Fibroblast of skin of right quadriceps (primary cell): ENCODE data around the gene EIF4A2.
A peak's percentile ranks its signal among the peaks of the same experiment; 100 is the strongest.

Experiments
- DNase-seq: peaks from one replicate; pipeline ENCODE4 v3.0.0-alpha.2; 2013

Gene EIF4A2

DNA sequence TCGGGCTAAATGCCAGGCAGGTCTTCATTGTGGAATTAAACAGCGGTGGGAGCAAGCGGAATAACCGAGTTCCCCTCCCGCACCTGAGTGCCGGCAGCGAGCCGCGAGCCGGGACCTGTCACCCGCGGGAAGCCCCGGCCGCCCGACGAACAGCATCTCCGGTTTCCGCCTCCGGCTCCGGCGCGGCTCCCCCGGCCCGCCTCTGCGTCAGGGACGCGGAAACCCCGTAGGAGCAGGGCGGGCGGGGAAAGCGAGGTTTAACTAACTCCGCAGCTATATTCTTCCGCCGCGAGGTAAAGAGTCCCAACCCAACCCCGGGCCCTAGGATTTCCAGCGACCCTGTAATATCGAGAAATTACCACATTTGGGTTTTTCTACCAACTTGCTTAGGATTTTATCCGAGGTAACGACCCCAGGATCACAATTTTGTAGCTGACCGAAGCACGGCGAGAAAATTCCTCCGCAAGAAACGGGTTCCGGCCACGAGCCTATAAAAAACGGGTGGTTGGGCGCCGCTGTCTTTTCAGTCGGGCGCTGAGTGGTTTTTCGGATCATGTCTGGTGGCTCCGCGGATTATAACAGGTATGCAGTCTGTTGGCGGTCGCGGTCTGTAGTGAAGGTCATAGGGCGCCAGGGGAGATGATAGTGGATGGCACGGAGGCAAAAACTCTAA is at the start of gene EIF4A2:
Gene EIF4A2 (plus strand): TSS at position 520 of the 673 bp plus-strand sequence. CDS start 34 bp downstream, at position 554.
- DNase-seq = peak; percentile 92

DNA sequence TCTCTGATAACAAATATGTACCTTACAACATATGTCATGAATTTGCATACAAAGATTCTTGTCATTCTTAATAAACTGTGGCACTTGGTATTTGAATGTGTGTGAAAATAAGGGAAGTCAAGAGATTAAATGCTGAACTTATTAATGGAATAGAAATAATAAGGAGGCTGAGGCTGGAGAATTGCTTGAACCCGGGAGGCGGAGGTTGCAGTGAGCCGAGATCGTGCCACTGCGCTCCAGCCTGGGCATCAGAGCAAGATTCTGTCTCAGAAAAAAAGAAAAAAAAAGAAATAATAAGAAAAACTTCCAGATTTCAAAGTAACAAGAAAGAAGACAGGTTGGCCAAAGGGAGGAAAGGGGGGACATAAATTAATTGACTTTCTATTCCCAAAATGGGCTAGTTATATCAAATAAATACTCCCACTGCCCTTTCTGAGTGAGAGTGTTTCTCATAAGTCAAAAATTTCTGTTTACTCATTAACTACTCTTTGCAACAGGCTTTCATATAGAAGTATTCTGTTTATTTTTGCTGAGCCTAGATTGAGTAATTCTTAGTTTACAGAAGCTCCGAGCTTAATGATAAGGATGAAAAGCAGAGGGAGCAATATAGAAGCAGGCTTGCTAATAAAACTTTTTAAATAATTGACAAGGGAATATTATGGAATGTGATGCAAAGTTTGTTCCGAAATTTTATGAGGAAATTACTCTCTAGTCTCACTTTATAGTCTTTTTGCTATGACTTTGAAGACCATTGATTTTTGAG is 40.6 kb upstream of the EIF4A2 start:
- no peak for DNase-seq

DNA sequence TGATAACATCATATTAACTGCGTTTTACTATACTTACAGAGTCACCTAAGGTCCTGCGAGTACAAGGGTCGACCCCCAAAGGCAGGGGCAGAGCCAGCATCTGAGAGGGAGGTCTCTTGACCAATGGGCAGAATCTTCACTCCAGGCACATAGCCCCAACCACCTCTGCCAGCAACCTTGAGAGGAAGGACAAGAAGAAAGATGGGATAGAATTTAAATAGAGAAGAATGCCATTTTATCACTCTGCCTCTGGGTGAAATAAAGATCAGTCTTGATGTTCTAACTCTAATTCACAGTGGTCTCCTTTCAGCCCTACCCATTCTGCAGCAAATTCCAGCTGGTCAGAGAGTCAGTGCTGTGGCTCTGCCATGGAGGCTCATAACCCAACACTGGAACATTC is 39.7 kb upstream of the EIF4A2 start:
- no peak for DNase-seq

DNA sequence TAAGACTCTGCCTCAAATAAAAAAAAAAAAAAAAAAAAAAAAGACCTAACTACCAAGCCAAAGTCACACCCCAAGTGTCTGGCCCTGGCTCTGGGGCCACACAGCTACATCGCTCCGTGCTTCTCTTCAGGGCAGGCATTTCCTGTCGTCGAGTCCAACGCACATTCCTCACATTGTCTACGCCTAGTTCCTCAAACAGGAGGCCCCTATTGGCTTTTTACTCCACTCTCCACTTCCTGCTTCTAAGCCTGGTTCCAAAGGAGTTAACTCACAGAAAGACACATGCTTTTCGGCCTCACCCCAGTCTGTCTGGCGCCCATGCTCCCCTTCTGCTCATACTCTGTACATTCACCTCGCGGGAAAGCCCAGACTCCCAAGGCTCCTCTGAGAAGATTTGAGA is 37.4 kb upstream of the EIF4A2 start:
- peak; percentile 89 for DNase-seq

DNA sequence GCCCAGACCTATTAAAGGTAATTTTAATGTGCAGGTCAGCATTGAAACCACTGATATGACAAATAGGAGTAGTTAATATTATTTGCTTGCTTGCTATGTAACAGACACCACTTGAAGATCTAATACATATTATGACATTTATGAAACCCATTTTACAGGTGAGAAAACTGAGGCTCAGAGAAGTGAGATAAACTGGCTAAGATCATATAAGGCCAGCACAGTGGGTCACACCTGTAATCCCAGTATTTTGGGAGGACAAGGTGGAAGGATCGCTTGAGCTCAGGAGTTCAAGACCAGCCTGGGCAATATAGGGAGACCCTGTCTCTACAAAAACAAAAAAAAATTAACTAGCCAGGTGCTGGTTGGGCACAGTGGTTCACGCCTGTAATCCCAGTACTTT is 33.1 kb upstream of the EIF4A2 start:
- DNase-seq = no peak

DNA sequence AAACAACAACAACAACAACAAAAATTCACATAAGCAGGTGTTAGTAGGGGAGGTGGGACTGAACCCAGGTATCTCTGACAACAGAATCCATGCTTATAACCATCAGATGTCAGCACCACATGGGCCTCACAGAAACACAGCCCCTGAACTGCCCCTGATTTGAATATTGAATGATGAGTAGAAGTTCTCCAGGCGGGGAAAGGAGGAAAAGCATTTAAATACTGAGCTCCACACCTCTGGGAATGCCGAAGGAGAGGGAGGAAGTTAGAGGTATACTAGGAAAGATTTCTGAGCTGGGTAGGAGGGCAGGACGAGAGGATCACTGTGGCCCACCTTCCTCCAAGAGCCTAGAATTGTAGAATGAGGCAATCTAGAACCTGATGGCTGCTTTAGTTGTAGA is 31.9 kb upstream of the EIF4A2 start:
- no peak for DNase-seq

DNA sequence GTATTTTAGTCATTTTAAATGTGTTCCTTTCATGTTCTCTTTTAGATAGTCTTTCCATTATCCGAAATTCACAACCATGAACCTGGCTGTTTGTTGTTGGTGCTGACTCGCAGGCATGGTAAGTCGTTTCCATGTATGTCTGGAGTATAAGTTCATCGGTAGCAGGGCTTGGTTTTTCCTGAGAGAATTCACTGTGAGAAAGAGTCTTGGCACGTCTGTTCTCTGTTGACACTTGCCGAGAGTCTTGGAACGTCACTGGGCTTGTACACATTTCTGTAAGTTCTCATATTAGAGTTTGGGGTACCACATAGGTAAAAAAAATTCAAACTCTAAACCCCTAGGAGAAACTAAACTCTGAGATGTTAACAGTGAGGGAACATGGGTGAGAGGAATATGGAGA is 29.4 kb upstream of the EIF4A2 start:
- no peak for DNase-seq

DNA sequence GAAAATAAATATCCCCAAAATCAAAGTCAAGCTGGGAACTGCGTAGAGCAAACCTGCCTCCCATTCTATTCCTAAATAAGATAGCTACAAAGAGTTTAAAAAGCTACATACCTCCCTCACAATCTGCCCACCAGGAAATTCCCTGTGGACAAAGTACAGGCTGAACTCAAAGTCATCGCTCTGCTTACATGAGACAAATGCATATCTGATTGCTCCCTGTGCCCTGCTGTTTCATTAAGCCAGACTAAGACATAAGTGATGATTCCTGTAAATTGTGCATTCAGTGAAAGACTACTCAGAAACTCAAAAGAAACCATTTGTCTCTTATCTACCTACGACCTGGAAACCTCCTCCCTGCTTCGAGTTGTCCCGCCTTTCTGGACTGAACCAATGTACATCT is 28.5 kb upstream of the EIF4A2 start:
- no peak for DNase-seq

DNA sequence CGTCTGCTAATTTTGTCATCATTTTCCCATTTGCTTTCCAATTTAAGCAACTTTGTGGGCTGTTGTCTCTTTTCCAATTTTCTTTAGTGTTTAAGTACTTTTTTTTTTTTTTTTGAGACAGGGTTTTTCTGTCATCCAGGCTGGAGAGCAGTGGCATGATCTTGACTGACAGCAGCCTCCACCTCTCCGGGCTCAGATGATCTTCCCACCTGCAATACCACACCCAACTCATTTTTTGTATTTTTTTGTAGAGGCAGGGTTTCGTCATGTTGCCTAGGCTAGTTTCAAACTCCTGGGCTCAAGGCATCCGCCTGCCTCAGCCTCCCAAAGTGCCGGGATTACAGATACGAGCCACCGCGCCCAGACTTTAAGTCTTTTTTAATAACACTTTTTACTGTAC is 26.2 kb upstream of the EIF4A2 start:
- no peak for DNase-seq

DNA sequence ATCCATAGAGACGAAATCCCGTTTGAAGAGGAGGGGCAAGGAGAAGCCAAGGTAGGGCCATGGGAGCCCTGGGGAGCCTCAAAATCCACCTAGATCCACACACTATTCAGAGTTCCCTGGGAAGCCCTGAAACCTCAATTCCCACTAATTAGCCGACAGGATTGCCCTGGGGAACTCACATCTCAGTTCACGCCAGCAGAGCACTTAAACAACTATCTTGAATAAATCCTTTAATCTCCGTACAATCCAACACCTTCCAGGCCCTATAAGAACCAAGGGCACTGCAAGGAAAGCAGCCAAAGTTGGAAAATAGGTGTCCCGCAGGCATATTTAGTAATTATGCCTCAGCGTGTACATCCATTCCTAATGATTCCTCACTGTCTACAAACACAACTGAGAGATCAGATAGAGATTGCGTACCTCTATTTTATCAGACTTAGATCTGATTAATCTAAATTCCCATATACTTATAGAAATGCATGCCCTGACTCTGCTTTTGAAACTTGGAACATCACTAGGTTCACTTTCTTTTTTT is 25.6 kb upstream of the EIF4A2 start:
- DNase-seq = no peak

DNA sequence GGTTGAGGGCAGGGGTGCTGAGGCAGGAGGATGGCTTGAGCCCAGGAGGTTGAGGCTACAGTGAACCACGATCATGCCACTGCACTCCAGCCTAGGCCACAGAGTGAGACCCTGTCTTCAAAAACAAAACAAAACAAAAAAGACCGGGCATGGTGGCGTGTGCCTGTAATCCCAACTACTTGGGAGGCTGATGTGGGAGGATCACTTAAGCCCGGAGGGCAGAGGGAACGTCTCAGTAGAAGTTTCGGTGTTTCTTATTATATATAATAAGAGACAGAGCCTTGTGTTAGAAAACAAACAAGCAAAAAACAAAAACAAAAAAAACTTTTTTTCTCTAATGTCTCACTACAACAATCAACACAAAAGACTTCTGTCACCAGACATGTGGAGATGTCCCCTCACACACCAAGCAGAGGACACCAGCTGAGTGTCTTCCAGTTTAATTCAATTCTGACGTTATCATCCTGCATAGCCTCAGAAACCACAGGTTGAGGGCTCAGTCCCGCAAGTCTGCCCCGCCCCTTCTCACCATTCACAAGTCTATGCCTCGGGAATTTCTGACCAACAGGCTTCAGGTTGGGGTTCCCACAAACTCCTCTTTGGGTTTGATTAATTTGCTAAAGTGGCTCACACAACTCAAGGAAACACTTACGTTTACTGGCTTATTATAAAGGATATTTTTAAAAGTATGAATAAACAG is 24.0 kb upstream of the EIF4A2 start:
- no peak for DNase-seq

DNA sequence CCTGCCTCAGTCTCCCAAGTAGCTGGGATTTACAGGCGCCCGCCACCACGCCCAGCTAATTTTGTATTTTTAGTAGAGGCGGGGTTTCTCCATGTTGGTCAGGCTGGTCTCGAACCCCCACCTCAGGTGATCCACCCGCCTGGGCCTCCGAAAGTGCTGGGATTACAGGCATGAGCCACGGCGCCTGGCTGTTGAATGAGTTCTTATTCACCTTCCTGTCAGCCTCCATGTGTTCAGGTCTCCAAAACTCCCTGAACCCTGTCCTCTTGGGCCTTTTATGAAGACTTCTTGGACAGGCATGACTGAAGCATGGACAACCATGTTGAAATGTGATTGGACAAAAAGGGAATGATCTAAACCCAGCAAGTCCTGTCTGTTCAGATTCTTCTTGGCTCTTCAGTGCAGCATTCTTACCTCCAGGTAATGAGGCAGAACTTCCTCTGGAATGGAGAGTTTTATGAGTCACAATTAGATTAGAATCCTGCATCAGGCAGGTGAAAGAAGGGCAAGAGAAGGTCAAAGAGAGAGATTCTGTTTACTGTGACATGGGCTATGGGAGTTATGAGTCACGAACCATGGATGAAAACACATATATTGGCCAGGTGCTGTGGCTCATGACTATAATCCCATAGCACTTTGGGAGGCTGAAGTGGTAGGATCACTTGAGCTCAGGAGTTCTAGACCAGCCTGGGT is 23.1 kb upstream of the EIF4A2 start:
- no peak for DNase-seq

DNA sequence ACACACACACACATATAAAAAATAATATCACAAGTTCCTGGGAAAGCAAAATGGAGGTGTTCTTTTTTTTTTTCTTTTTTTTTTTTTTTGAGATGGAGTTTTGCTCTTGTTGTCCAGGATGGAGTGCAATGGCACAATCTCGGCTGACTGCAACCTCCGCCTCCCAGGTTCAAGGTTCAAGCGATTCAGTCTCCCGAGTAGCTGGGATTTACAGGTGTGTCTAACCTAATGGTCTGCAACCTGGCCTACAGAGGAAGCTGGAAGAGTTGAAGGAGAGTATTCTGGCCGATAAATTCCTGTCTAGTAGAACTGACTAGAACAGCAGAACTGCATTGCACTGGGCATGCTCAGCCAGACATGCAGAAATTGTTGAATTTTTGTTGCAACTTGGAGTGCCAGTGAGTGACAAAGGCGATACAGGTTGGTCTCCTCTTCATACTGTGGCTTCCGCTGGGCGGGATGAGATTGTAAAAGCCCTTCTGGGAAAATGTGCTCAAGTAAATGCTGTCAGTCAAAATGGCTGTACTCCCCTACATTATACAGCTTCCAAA is 22.4 kb upstream of the EIF4A2 start:
- no peak for DNase-seq

DNA sequence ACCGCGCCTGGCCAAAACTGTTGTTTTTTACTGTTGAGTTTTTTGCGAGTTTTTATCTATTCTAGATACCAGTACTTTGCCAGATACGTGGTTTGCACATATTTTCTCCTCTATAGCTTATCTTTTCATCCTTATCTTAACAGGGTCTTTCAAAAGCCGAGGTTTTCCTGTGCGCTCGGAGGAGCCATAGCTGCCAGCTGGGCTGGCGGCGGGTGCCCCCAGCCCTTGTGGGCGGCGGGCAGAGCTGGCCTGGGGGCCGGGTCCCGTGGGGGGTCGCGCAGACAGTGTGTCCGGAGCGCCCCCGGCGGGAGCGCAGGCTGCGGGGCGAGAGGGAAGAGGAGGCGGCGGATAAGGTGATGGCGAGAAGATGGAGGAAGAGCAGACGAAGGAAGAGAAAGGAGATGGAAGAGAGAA is 11.1 kb upstream of the EIF4A2 start:
- no peak for DNase-seq

DNA sequence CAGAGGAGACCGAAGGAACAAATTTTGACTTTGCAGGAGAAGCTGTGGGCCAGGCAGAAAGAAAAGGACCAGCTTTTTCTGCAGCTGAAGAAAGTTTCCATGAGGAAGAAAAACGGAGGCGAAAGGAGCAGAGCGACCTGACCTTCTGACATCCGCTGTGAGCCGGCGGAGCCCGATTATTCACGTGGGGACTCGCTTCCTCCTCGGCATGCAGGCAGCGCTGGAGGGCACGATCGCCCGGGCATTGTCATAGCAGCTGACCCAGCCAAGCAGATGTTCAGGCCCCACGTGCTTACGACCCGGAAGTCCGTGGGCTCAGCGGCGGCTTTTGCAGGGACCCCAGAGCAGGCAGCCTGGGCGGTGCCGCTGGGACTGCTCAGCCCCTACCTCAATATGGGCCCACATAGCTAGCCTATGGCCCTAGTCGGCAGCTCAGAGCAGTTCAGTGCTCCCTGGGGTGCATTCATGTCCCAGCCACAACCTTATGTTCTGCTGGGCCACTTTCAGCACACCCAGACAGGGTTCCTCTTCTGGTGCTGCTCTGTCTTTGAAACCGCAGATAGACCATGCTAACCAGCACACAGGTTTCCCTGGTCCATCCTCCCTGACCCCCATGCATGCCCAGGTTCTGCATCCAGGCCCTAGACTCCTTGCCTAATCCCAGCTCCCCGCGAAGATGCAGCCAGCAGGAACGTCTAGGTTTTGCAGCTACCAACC is 10.5 kb upstream of the EIF4A2 start:
- DNase-seq = no peak

DNA sequence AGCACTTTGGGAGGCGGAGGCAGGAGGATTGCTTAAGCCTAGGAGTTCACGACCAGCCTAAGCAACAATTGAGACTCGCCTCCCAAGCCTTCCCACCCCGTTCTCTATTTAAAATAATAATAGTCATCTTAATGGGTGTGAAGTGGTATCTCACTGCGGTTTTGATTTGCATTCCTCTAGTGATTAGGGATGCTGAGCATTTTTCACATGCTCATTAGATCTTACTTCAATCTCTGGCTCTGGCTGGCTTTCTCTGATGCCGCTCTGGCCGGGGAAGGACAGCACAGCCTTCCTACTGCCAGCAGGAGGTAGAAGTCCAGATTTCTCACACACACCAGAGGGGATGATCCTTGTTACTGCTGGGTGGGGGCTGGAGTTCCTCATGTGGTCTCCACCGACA is 7.4 kb upstream of the EIF4A2 start:
- no peak for DNase-seq

DNA sequence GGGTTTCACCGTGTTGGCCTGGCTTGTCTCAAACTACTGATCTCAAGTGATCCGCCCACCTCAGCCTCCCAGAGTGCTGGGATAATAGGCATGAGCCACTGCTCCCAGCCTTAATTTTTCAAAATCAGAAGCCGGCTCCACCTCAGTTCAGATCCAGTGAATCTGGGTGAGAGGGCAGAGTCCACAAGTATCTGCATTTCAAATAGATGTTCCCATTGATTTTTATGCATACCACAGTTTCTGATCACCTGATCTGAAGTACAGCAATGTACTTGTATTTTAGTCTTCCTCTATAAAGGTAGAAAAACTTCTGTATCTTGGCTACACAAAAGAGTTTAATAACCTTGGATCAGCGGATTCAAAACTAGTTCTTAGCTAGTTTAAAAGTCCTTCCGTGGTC is 4.2 kb upstream of the EIF4A2 start:
- DNase-seq = no peak

DNA sequence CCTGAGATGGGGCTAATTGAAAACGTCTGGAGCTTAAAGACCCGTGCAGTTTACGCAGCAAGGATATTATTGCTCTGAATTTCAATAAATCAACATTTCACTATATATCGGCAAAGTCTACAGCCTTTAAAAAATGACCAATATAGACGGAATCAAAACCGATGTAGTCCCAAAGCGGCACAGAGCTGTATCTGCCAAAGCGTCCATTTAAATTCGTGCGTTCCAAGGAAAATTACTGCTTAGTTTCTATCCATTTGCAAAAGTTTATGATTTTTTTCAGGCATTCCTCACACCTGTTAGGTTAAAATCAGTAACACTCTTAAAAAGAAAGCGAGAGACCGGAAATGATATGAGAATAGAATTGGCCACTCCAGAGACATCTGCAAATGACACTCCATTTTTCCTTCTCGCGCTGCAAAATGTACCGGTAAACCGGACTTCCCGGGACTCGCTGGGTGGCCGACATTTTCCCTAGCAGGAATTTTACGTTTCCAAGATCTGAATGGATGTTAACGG is 777 bp upstream of the EIF4A2 start:
- no peak for DNase-seq

DNA sequence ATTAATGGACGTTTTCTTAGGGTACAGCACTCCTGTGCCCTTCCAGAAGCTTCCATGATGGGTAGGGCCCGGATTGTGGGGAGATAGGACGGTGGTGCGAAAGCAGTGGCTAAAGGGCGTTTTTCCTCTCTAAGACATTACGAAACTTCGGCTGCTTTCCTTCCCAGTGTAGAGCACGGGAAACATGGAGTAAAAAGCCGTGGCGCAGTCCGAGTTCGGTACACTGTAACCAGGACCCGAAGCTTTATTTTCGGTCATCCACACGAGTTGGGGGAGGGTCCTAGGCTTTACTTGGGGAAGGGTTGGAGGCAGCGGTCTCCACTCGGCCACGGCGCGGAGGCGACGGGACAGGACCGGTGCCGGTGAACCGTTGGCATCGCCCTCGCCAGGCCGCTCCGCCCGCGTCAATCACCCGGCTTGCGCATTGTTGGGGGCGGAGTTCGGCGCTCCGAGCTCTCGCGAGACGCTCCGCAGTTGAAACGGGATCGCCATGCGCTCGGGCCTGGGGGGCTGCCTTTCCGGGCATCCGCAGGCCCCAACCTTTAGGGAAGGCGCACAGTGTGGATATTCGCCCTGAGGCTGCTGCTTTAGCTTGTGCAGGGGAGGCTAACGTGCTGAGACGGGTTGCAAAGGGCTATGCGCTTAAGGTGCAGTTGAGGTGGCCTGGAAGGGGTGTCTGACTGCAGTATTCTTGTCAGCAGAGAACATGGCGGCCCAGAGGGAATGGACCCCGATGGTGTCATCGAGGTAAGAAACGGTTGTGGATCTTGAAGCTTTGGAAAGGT is 546 bp downstream of the EIF4A2 start:
- peak; percentile 72 for DNase-seq

DNA sequence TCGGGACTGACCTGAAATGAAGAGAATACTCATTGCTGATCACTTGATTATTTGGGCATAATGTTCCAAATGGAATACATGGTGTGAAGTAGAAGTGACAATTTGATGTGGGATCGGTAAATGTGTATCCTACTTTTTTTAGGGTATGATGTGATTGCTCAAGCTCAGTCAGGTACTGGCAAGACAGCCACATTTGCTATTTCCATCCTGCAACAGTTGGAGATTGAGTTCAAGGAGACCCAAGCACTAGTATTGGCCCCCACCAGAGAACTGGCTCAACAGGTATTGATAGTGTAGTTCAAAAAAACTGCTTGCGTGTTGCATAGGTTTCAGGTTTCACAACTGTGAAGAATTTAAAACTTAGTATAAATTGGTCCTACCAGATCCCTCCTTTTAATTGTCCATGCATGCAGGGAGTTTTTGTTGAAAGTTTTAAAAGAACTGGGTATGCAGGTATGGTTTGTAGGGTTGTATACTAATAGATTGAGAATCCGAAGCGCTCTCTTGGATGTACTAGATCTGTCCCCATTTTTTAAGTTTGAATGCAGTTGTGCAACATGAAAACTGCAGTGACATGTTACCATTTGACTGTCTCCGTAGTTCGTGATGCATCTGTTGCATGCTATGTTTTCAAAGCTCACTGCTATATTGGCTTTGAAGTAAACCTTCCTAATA is 1.6 kb downstream of the EIF4A2 start:
- DNase-seq = no peak
